BE2C (cell line): ENCODE measurements around the gene DTX1.

ENCODE experiments used
- DNase-seq: peaks from one replicate; pipeline ENCODE4 v3.0.0-alpha.2; 2020
- H3K27me3 ChIP-seq: fragments of 250-450 bp; sonication (Bioruptor Pico); 2 replicates; pipeline ENCODE4 v1.5.1; 2020; ENCODE audit warnings: mild to moderate bottlenecking
- H3K36me3 ChIP-seq: fragments of 250-450 bp; sonication (Bioruptor Pico); 2 replicates; pipeline ENCODE4 v1.5.1; 2020; ENCODE audit warnings: mild to moderate bottlenecking
- H3K4me1 ChIP-seq: fragments of 250-450 bp; sonication (Bioruptor Pico); 2 replicates; pipeline ENCODE4 v1.5.1; 2020
- H3K4me3 ChIP-seq: 2 replicates; pipeline ENCODE4 v1.5.1; 2011; ENCODE audit warnings: low read depth, low read length
- H3K9me3 ChIP-seq: fragments of 250-450 bp; sonication (Bioruptor Pico); 2 replicates; pipeline ENCODE4 v1.5.1; 2020
- CTCF ChIP-seq: IDR thresholded peaks from 2 replicates; pipeline ENCODE4 v1.5.1; 2012; ENCODE audit warnings: mild to moderate bottlenecking, low read depth, low read length

DTX1 gene

GRCh38 chr12:113097716-113098440 lies 41.3 kb downstream of the DTX1 start:
- peak; percentile 62 for DNase-seq
- no peaks in the 10 kb centered on the region for H3K9me3 ChIP-seq
- H3K36me3 ChIP-seq = no peaks in the 10 kb centered on the region
- H3K4me1 ChIP-seq = peaks cover 5% of the 10 kb centered on the region
- H3K27me3 ChIP-seq = no peaks in the 10 kb centered on the region
- TF ChIP-seq CTCF = no peak
- H3K4me3 ChIP-seq = peak overlapping the region; percentile 34

GRCh38 chr12:113098441-113099028 lies 42.0 kb downstream of the DTX1 start:
- TF ChIP-seq CTCF = peak; percentile 96
- Histone ChIP-seq H3K4me3 (peak overlapping the region; percentile 34), H3K27me3 (no peaks in the 10 kb centered on the region), H3K36me3 (no peaks in the 10 kb centered on the region), H3K4me1 (peaks cover 5% of the 10 kb centered on the region), H3K9me3 (no peaks in the 10 kb centered on the region)
- DNase-seq = peak; percentile 82

GRCh38 chr12:113099364-113099763 lies 42.8 kb downstream of the DTX1 start:
- Histone ChIP-seq H3K4me1 (peaks cover 5% of the 10 kb centered on the region), H3K4me3 (no peak overlapping the region), H3K9me3 (no peaks in the 10 kb centered on the region), H3K36me3 (no peaks in the 10 kb centered on the region), H3K27me3 (no peaks in the 10 kb centered on the region)
- no peak for DNase-seq
- no peak for TF ChIP-seq CTCF

GRCh38 chr12:113099764-113100163 lies 43.2 kb downstream of the DTX1 start:
- no peak for TF ChIP-seq CTCF
- Histone ChIP-seq H3K9me3 (no peaks in the 10 kb centered on the region), H3K4me3 (no peak overlapping the region), H3K4me1 (peaks cover 5% of the 10 kb centered on the region), H3K36me3 (no peaks in the 10 kb centered on the region), H3K27me3 (no peaks in the 10 kb centered on the region)
- DNase-seq = no peak

GRCh38 chr12:113101751-113102150 lies 45.2 kb downstream of the DTX1 start:
- H3K4me3 ChIP-seq = no peak overlapping the region
- no peaks in the 10 kb centered on the region for H3K27me3 ChIP-seq
- no peak for TF ChIP-seq CTCF
- no peaks in the 10 kb centered on the region for H3K36me3 ChIP-seq
- no peak for DNase-seq
- H3K4me1 ChIP-seq = peaks cover 5% of the 10 kb centered on the region
- H3K9me3 ChIP-seq = no peaks in the 10 kb centered on the region

- no peak for DNase-seq
- no peaks in the 10 kb centered on the region for H3K36me3 ChIP-seq
- TF ChIP-seq CTCF = no peak
Measured at GRCh38 chr12:113102811-113103210, 46.3 kb downstream of the DTX1 start.

More at GRCh38 chr12:113102811-113103210, 46.3 kb downstream of the DTX1 start:
- Histone ChIP-seq H3K4me1 (peaks cover 4% of the 10 kb centered on the region), H3K9me3 (no peaks in the 10 kb centered on the region), H3K27me3 (no peaks in the 10 kb centered on the region), H3K4me3 (no peak overlapping the region)
